Choroid plexus epithelial cell (primary cell): ENCODE data around the gene SPDYE2.
"Not testable (repeated sequence)": the region's sequence is repeated elsewhere in the genome, so short reads cannot be mapped to it uniquely, and the experiment has no call there.

Experiments
- DNase-seq: peaks from one replicate; pipeline ENCODE4 v3.0.0-alpha.2; 2010; ENCODE audit warnings: low read depth
- H3K4me3 ChIP-seq: 2 replicates; pipeline ENCODE4 v1.5.1; 2011; ENCODE audit warnings: low read depth, mild to moderate bottlenecking, control low read depth, low read length, moderate library complexity

The SPDYE2 gene

DNA sequence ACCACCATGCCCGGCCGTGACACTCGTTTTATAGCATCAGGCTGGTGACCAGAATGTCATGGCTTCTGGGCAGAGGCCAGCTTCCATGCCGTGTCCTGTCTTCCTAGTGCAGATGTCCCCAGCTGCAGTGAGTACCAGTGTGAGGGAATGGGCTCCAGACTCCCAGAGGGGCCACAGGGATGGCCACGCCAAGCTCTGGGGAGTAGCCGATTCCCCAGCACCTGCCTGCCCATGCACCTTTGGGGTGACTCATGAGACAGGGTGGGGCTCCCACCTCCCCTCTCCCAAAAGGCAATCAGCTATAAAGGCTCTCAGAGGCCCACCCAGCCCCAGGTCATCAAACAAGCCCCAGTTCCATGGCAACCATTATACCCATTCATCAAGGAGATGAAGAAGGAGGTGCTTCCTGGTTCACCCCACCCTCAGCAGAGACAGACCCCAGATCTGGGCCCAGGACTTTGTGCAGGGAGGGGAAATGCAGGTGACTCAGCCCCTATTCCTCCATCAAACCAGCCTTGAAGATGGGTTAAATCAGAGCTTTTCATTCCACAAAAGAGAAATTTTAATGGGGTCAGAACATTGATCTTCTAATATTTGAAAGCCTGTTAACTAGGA lies at the start of gene SPDYE2:
SPDYE2 (plus strand) TSS at position 419 of the 615 bp plus-strand sequence. CDS start 2,030 bp downstream, outside the sequence.
- DNase-seq, H3K4me3 ChIP-seq: not testable (repeated sequence)

DNA sequence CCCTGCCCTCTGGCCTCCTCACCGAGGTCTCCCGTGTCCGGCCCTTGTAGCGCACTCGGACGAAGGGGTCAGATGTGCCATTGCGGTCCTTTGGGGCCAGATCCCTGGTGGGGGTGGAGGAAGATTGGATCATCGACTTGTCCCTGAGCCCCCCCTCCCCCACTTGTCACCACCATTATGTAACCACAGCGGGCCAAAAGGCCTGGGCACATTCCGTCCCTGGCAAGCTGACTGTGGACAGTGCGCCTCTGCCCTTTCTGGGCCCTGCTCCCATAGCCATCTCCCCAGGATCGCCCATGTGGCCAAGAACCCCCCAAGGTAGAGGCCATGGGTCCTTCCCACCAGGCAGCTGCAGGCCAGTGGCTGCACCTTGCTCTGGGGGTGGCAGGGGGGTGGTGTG lies 47.9 kb upstream of the SPDYE2 start:
- H3K4me3 ChIP-seq = not testable (repeated sequence)

GRCh38 chr7:102505298-102506185 lies 45.5 kb upstream of the SPDYE2 start:
- not testable (repeated sequence) for H3K4me3 ChIP-seq, DNase-seq

More for the DNA sequence above, 47.9 kb upstream of the SPDYE2 start:
- DNase-seq = not testable (repeated sequence)

DNA sequence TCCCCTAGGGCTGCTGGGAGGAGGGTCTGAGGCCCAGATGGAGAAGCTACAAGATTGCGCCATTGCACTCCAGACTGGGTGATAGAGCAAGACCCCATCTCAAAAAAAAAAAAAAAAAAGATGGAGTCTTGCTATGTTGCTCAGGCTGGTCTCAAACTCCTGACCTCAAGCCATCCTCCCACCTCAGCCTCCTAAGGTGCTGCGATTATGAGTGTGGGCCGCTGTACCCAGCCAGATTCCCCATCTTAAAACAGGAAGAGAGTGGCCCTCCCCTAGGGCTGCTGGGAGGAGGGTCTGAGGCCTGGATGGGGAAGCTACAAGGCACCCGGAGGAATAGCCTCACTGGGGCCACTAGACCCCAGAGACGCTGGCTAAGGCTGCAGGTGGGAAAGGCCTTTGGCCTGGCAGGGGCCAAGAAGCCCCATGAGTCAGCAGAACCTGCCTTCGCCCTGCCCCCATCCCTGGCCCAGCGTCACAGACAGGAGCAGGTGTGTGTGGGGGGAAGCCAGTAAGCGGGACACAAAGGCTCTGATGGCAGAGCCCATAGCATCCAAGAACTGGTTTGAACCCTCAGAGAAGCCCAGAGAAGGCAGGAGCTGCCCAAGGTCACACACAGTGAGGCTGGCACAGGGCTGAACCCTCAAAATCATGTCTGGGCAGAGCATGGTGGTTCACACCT lies 43.5 kb upstream of the SPDYE2 start:
- not testable (repeated sequence) for DNase-seq, H3K4me3 ChIP-seq

DNA sequence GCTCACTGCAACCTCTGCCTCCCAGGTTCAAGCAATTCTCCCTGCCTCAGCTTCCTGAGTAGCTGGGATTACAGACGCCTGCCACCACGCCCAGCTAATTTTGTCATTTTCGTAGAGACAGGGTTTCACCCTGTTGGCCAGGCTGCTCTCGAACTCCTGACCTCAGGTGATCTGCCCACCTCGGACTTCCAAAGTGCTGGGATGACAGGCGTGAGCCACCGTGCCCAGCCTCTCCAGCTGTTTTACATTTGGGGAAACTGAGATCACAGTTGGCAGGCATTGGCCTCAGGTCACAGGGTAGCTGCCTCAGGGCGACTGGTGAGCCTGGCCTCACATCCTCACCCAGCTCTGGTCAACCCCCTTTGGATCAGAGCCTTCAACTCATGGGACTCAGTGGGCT lies 40.5 kb upstream of the SPDYE2 start:
- DNase-seq, H3K4me3 ChIP-seq: not testable (repeated sequence)

GRCh38 chr7:102511860-102512522 lies 39.0 kb upstream of the SPDYE2 start:
- DNase-seq, H3K4me3 ChIP-seq: not testable (repeated sequence)

GRCh38 chr7:102512642-102513221 lies 38.3 kb upstream of the SPDYE2 start:
- H3K4me3 ChIP-seq = not testable (repeated sequence)
- peak; percentile 28 for DNase-seq

- DNase-seq, H3K4me3 ChIP-seq: not testable (repeated sequence)
Observed at GRCh38 chr7:102514881-102515721, 35.9 kb upstream of the SPDYE2 start.

GRCh38 chr7:102515889-102516288 lies 35.1 kb upstream of the SPDYE2 start:
- not testable (repeated sequence) for H3K4me3 ChIP-seq, DNase-seq

- not testable (repeated sequence) for DNase-seq, H3K4me3 ChIP-seq
Observed at GRCh38 chr7:102516951-102517350, 34.1 kb upstream of the SPDYE2 start.

GRCh38 chr7:102517550-102518147 lies 33.4 kb upstream of the SPDYE2 start, which contains the start of gene RASA4B:
TSS of gene RASA4B (minus strand) at chr7:102517777. CDS start at chr7:102517710, 67 bp downstream.
- H3K4me3 ChIP-seq, DNase-seq: not testable (repeated sequence)

DNA sequence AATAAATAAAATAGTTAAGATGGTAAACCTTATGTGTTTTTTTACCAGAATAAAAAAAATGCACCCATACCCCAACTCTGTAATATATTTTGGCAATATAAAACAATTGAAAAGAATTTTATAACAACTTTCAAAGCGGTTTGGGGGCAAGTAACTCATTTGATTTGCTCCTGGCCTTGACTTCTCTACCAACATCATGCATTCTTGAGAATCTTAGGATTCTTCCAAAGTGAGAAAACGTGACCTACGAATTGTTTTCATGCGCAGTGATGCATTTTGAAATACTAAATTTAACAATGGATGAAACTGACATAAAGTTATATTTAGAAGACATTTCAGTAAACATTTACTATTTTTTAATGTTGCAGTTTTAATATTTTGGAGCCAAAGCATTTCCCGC lies 30.2 kb upstream of the SPDYE2 start:
- not testable (repeated sequence) for DNase-seq, H3K4me3 ChIP-seq

DNA sequence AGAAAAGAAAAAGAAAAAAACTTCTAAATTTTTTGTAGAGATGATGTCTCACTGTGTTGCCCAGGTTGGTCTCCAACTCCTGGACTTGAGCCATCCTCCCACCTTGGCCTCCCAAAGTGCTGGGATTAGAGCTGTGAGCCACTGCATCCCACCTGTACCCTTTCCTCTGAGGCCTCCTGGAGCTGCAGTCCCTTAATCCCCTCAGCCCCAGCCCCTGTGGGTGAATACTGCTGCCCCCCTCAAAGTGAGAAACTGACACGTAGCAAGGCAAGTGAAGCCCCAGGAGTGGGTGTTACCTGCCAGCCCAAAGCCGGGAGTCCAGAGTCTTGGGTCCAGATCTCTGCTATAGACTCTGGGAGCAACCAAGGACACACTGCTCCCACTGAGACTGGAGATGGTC lies 26.2 kb upstream of the SPDYE2 start:
- not testable (repeated sequence) for H3K4me3 ChIP-seq, DNase-seq

DNA sequence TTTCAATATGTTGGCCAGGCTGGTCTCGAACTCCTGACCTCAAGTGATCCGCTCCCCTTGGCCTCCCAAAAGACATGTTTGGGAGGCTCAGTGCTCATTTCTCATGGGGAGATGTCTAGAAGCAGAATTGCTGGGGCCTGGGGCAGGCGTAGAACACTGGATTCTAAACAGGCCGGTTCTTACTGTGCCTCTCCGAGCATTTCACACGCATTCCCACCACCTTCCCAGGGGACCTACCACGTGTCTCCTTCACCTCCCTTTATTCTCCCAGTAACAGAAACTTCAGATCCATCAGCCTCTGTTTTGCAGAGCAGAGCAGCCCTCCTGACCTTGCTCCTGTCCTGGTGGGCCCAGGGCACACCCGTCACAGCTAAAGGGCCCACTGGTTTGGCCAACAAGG lies 23.8 kb upstream of the SPDYE2 start:
- not testable (repeated sequence) for DNase-seq, H3K4me3 ChIP-seq

DNA sequence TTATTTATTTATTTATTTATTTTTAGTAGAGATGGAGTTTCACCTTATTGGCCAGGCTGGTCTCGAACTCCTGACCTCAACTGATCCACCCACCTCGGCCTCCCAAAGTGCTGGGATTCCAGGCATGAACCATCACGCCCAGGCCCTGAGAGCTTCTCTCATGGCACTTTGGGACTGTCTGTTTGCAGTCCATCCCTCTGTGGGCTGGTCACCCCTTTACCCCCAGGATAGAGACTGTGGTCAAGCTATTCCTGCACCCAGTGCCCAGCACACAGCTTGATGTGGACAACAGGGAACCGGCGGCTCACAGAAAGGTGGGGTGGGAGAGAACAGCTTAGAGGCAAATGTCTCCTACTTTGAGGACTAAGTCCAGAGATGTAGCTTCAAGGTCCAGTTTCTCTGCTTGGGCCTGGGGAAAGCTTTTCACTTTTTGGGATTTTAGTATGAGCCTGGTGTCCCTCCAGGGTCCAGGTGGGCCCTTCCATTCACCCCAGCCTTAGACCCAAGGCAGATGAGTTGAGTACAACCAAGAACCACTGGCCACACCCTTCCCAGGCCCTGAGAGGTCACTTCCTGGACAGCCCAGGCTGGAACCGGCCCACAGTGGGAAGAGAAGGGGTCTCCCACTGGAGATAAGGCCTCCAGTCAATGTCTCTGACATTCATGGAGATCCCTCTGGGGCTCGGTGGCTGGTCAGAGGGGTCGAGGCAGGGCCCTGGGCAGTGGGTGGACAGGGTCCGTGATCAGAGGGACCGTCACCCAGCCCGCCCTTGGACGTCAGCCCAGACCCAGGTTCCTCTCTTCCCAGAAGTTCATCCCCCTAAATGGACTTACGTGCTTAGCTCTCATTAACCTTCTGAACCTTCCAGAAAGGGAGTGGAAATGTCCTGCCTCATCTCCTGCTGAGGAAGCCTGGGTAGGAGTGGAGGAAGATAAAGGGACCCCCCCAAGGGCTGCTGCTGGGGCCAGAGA lies 22.9 kb upstream of the SPDYE2 start:
- not testable (repeated sequence) for H3K4me3 ChIP-seq, DNase-seq

GRCh38 chr7:102531583-102531982 lies 19.4 kb upstream of the SPDYE2 start:
- DNase-seq, H3K4me3 ChIP-seq: not testable (repeated sequence)
